ENCODE data around the gene CFB.

CFB gene

DNA sequence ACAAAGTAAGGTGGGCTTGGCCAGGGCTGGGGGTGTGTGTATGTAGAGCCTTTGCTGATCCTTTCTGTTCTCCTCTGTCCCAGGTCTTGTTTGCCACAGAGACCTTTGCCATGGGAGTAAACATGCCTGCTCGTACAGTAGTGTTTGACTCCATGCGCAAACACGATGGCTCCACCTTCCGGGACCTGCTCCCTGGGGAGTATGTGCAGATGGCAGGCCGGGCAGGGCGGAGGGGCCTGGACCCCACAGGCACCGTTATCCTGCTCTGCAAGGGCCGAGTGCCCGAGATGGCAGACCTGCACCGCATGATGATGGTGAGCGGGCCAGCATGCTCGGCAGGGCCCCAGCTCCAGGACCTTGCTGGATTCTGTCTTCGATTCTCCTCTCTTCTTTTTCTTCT lies 19.8 kb downstream of the CFB start:
- H3K4me1 ChIP-seq (ENCODE audit: control insufficient read depth, low read length): peaks cover 10% of the 10 kb centered on the region
- no peak overlapping the region for H3K4me3 ChIP-seq (ENCODE audit: low read length)
- peaks cover 12% of the 10 kb centered on the region for H3K79me2 ChIP-seq (ENCODE audit: control insufficient read depth, low read length)
- H3K36me3 ChIP-seq (ENCODE audit: control insufficient read depth, low read length): peaks cover 96% of the 10 kb centered on the region
- H3F3A ChIP-seq (ENCODE audit: control insufficient read depth, insufficient read depth): no peaks in the 10 kb centered on the region
- no peaks in the 10 kb centered on the region for H3K27me3 ChIP-seq (ENCODE audit: control insufficient read depth, low read length)
- no peaks in the 10 kb centered on the region for H4K20me1 ChIP-seq (ENCODE audit: control insufficient read depth, insufficient read depth, low read depth, low read length)
- no peak overlapping the region for H3K4me2 ChIP-seq (ENCODE audit: low read length)
- H3K27ac ChIP-seq (ENCODE audit: low read depth, low read length): no peak overlapping the region
- H3K9me2 ChIP-seq (replicated peaks; ENCODE audit: control insufficient read depth, low read length): no peaks in the 10 kb centered on the region
- no peak for TF ChIP-seq EZH2phosphoT487 (IDR thresholded peaks at IDR 0.05; ENCODE audit: borderline replicate concordance, low read length)
- no peak for TF ChIP-seq CTCF (IDR thresholded peaks at IDR 0.05; ENCODE audit: low read depth, low read length, poor library complexity, severe bottlenecking)
- H3K9me3 ChIP-seq (ENCODE audit: control insufficient read depth, insufficient read depth, low read length): no peaks in the 10 kb centered on the region

DNA sequence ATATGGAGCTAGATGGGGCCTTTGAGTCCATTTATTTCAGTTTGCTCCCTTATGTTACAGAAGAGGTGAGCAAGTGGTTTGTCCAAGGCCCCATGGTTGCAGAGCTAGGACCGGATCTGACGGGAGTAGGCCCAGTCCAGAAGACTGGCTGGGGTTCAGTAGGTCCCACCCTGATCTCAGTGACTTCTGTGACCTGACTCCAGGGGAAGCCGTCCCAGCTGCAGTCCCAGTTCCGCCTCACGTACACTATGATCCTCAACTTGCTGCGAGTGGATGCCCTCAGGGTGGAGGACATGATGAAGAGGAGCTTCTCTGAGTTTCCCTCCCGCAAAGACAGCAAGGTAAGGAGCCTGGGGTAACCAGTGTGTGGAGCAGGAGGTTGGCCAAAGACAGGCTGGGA lies 20.6 kb downstream of the CFB start:
- peaks cover 17% of the 10 kb centered on the region for H3K4me1 ChIP-seq (ENCODE audit: control insufficient read depth, low read length)
- no peak for TF ChIP-seq EZH2phosphoT487 (IDR thresholded peaks at IDR 0.05; ENCODE audit: borderline replicate concordance, low read length)
- TF ChIP-seq CTCF (IDR thresholded peaks at IDR 0.05; ENCODE audit: low read depth, low read length, poor library complexity, severe bottlenecking): no peak
- no peak overlapping the region for H3K27ac ChIP-seq (ENCODE audit: low read depth, low read length)
- H3K4me2 ChIP-seq (ENCODE audit: low read length): no peak overlapping the region
- H3K36me3 ChIP-seq (ENCODE audit: control insufficient read depth, low read length): peaks cover 96% of the 10 kb centered on the region
- no peaks in the 10 kb centered on the region for H3K27me3 ChIP-seq (ENCODE audit: control insufficient read depth, low read length)
- H3K9me3 ChIP-seq (ENCODE audit: control insufficient read depth, insufficient read depth, low read length): no peaks in the 10 kb centered on the region
- no peaks in the 10 kb centered on the region for H4K20me1 ChIP-seq (ENCODE audit: control insufficient read depth, insufficient read depth, low read depth, low read length)
- no peaks in the 10 kb centered on the region for H3K9me2 ChIP-seq (replicated peaks; ENCODE audit: control insufficient read depth, low read length)
- H3K79me2 ChIP-seq (ENCODE audit: control insufficient read depth, low read length): peaks cover 18% of the 10 kb centered on the region
- no peaks in the 10 kb centered on the region for H3F3A ChIP-seq (ENCODE audit: control insufficient read depth, insufficient read depth)
- H3K4me3 ChIP-seq (ENCODE audit: low read length): no peak overlapping the region

GRCh38 chr6:31966997-31967925 lies 21.4 kb downstream of the CFB start:
- peaks cover 17% of the 10 kb centered on the region for H3K4me1 ChIP-seq (ENCODE audit: control insufficient read depth, low read length)
- H3K4me2 ChIP-seq (ENCODE audit: low read length): no peak overlapping the region
- H3K27me3 ChIP-seq (ENCODE audit: control insufficient read depth, low read length): no peaks in the 10 kb centered on the region
- no peaks in the 10 kb centered on the region for H3K9me3 ChIP-seq (ENCODE audit: control insufficient read depth, insufficient read depth, low read length)
- no peaks in the 10 kb centered on the region for H3K9me2 ChIP-seq (replicated peaks; ENCODE audit: control insufficient read depth, low read length)
- H4K20me1 ChIP-seq (ENCODE audit: control insufficient read depth, insufficient read depth, low read depth, low read length): no peaks in the 10 kb centered on the region
- H3K4me3 ChIP-seq (ENCODE audit: low read length): no peak overlapping the region
- H3K36me3 ChIP-seq (ENCODE audit: control insufficient read depth, low read length): peaks cover 90% of the 10 kb centered on the region
- TF ChIP-seq EZH2phosphoT487 (IDR thresholded peaks at IDR 0.05; ENCODE audit: borderline replicate concordance, low read length) (no peak), CTCF (IDR thresholded peaks at IDR 0.05; ENCODE audit: low read depth, low read length, poor library complexity, severe bottlenecking) (no peak)
- H3K27ac ChIP-seq (ENCODE audit: low read depth, low read length): no peak overlapping the region
- H3F3A ChIP-seq (ENCODE audit: control insufficient read depth, insufficient read depth): no peaks in the 10 kb centered on the region
- H3K79me2 ChIP-seq (ENCODE audit: control insufficient read depth, low read length): peaks cover 21% of the 10 kb centered on the region
